Right atrium auricular region (tissue), 2 donors: ENCODE data around the gene SLC22A16. TPM values are rescaled to one million over a fixed set of nuclear protein-coding genes. Genes with fewer than 3 reads are reported as not detected.

Experiments
- DNase-seq: peaks from one replicate; pipeline ENCODE4 v3.0.0-alpha.2; 2019; ENCODE audit warnings: low spot score
- H3K27ac ChIP-seq, 2 donors: fragments of 200-600 bp; sonication (generic); 1 replicate in 1 of 2; 2 replicates in 1 of 2; pipeline ENCODE4 v1.5.1; 2016 to 2019
- H3K27me3 ChIP-seq, 2 donors: fragments of 200-600 bp; sonication (generic); one replicate each; pipeline versions ENCODE4 v1.5.1 to v1.6.0; 2017 to 2019
- H3K36me3 ChIP-seq: fragments of 200-600 bp; sonication (generic); one replicate; pipeline ENCODE4 v1.5.1; 2016
- H3K4me1 ChIP-seq, 2 donors: fragments of 200-600 bp; sonication (generic); one replicate each; pipeline versions ENCODE4 v1.5.1 to v1.6.0; 2017 to 2019
- H3K4me3 ChIP-seq, 2 donors: fragments of 200-600 bp; sonication (generic); 1 replicate in 1 of 2; 2 replicates in 1 of 2; pipeline ENCODE4 v1.5.1; 2017 to 2019; ENCODE audit warnings: mild to moderate bottlenecking in 1 of 2, moderate library complexity in 1 of 2
- H3K9me3 ChIP-seq, 2 donors: fragments of 200-600 bp; sonication (generic); one replicate each; pipeline ENCODE4 v1.5.1; 2019
- total RNA-seq, 2 donors: library from RNA; depleted of rRNA; stranded (reverse); fragments of >200 nt; gene quantifications; one replicate each; pipeline ENCODE4 v1.1.0, GENCODE V29; 2016
- TF ChIP-seq, protein P1 (sequence below), 2 donors: fragments of 200-600 bp; sonication (generic); IDR thresholded peaks; one replicate each; pipeline ENCODE4 v1.5.1; 2019; ENCODE audit warnings: antibody characterized with exemption in 2 of 2

The SLC22A16 gene
- total RNA-seq, 2 donors from 2014 or later = not detected

DNA sequence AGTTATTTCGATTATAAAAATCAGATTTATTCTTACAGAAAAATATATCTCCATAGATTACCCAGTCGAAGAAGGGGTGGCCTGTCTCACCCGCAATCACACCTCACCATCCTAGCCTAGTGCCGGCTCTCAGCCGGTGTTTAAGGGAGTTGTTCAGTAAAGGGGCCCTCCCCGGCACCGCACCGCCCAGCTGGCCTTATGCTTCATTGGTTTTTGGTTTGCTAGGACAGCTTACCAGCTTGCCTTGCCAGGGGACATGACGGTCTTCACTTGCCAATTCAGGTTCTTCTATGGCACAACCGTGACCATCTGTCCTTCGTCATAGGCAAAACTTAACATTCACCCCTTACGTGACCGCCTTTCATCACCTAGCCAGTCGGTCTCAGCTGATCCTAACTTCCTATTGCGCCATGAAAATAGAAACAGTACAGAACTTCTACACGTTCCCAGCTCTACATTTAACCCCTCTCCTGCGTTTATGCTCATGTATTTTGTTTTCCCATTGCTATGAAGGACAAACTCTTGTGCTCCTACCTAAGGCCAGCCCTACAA is 44.7 kb upstream of the SLC22A16 start:
- no peak overlapping the region for H3K27ac ChIP-seq
- H3K4me1 ChIP-seq = no peaks in the 10 kb centered on the region
- no peak overlapping the region for H3K4me3 ChIP-seq
- DNase-seq = no peak
- H3K9me3 ChIP-seq = no peaks in the 10 kb centered on the region
- TF ChIP-seq, protein P1, sequence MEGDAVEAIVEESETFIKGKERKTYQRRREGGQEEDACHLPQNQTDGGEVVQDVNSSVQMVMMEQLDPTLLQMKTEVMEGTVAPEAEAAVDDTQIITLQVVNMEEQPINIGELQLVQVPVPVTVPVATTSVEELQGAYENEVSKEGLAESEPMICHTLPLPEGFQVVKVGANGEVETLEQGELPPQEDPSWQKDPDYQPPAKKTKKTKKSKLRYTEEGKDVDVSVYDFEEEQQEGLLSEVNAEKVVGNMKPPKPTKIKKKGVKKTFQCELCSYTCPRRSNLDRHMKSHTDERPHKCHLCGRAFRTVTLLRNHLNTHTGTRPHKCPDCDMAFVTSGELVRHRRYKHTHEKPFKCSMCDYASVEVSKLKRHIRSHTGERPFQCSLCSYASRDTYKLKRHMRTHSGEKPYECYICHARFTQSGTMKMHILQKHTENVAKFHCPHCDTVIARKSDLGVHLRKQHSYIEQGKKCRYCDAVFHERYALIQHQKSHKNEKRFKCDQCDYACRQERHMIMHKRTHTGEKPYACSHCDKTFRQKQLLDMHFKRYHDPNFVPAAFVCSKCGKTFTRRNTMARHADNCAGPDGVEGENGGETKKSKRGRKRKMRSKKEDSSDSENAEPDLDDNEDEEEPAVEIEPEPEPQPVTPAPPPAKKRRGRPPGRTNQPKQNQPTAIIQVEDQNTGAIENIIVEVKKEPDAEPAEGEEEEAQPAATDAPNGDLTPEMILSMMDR (IDR thresholded peaks at IDR 0.05) = no peak
- H3K36me3 ChIP-seq = no peaks in the 10 kb centered on the region
- no peaks in the 10 kb centered on the region for H3K27me3 ChIP-seq

- Histone ChIP-seq H3K4me3 (no peak overlapping the region), H3K9me3 (no peaks in the 10 kb centered on the region), H3K36me3 (no peaks in the 10 kb centered on the region), H3K27me3 (no peaks in the 10 kb centered on the region), H3K4me1 (no peaks in the 10 kb centered on the region), H3K27ac (no peak overlapping the region)
- TF ChIP-seq, protein P1 (IDR thresholded peaks at IDR 0.05) = no peak
- no peak for DNase-seq
Measured at GRCh38 chr6:110520209-110520965, 44.0 kb upstream of the SLC22A16 start.

DNA sequence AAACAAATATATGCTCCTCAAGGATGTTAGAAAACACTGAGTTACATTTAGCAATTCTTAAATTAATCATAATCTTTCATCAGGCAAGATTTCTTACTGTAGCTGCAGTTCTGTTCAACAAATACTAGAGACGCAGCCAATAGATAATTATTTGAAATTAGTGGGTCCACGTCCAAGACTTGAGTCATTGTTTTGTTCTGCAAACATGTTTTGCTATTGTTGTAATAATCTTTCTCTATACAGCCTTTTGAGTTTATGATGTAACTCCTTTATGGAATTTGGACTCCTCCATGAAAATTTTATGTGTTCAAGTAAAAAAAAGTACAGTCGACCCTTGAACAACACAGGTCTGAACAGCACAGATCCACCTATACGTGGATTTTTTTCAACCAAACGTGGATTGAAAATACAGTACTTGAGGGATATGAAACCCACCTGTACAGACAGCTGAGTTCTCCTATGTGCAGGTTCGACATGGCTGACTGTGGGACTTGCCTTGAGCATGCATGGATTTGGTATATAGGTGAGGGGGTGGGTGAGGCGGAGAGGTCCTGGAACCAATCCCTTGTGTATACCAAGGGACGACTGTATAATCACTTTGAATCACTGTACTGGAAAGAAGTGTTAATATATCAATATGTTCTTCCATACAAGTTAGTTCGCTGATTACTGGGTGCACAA is 41.3 kb upstream of the SLC22A16 start:
- TF ChIP-seq, protein P1 (IDR thresholded peaks at IDR 0.05) = no peak
- no peaks in the 10 kb centered on the region for H3K9me3 ChIP-seq
- H3K36me3 ChIP-seq = no peaks in the 10 kb centered on the region
- H3K27me3 ChIP-seq = no peaks in the 10 kb centered on the region
- H3K4me1 ChIP-seq = no peaks in the 10 kb centered on the region
- DNase-seq = no peak
- no peak overlapping the region for H3K4me3 ChIP-seq
- H3K27ac ChIP-seq = no peak overlapping the region

DNA sequence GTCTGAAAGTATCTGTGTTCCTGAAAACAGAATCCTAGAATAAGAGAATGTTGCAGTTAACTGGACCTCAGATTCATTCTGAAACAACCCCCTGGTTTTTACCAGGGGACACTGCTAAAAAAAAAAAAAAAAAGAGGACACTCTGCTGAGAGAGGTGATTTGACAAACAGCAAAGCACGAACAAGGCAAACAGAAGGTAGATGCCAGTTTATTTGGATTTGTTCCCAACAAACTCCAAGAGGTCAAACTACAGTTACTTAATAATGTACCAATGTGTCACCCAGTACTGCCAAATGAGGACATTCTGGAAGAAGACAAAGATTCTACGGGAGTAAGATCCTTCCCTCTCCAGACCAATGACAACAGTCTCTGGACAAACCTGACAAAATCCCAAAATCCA is 40.6 kb upstream of the SLC22A16 start:
- no peaks in the 10 kb centered on the region for H3K4me1 ChIP-seq
- H3K4me3 ChIP-seq = no peak overlapping the region
- no peaks in the 10 kb centered on the region for H3K9me3 ChIP-seq
- TF ChIP-seq, protein P1 (IDR thresholded peaks at IDR 0.05) = no peak
- H3K27ac ChIP-seq = no peak overlapping the region
- H3K27me3 ChIP-seq = no peaks in the 10 kb centered on the region
- H3K36me3 ChIP-seq = no peaks in the 10 kb centered on the region
- DNase-seq = no peak

- DNase-seq = no peak
- TF ChIP-seq, protein P1 (IDR thresholded peaks at IDR 0.05) = no peak
- H3K27me3 ChIP-seq = no peaks in the 10 kb centered on the region
- H3K36me3 ChIP-seq = no peaks in the 10 kb centered on the region
- H3K27ac ChIP-seq = no peak overlapping the region
- no peaks in the 10 kb centered on the region for H3K4me1 ChIP-seq
- H3K9me3 ChIP-seq = no peaks in the 10 kb centered on the region
- no peak overlapping the region for H3K4me3 ChIP-seq
Measured at GRCh38 chr6:110514818-110515217, 38.4 kb upstream of the SLC22A16 start.
